ENCODE data around the gene HEMK1. TPM values are rescaled to one million over a fixed set of nuclear protein-coding genes. Genes with fewer than 3 reads are reported as not detected.

The HEMK1 gene
- polyA plus RNA-seq, 3 donors, result 19.5 to 20.8 (median 19.9) TPM

DNA sequence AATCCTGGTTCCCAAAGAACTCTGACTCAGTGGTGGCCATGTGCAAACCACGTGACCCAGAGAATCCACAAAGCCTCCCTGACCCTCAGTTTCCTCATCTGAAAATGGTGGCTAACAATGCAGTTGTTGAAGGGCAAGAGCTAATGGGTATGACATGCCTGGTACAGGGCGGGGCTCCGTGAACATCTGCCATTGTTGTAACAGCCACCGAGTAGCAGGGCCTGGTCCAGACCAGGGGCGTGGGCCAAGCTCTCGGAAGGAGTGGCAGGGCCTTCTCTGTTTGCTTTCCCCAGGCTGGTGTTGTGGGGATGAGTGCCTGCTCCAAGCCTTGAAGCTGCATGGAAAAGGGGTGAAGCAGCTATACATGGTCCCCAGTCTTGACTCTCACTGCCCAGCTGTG, 61.1 kb downstream of the HEMK1 start:
- DNase-seq (ENCODE audit: low read depth in 3 of 3, low spot score in 2 of 3), result no peak

DNA sequence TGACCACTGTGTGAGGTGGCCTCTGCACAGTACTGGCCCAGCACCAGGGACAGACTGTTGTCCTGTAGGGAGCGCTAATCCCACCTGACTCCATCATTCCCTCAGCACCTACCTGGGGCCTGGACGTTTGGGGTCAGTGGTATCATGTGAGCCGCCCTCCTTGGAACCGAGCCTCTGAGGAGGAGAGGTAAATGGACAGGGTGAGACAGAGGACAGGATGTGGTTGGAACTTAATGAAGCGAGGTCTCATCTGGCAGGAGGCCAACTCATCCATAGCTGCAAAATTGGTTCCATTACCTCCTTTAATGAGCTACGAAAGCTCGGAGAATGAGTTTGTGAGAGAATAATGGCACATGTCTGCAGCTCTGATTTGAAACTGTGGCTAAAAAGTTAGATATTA, 61.6 kb downstream of the HEMK1 start:
- DNase-seq (ENCODE audit: low read depth in 3 of 3, low spot score in 2 of 3), result no peak

DNA sequence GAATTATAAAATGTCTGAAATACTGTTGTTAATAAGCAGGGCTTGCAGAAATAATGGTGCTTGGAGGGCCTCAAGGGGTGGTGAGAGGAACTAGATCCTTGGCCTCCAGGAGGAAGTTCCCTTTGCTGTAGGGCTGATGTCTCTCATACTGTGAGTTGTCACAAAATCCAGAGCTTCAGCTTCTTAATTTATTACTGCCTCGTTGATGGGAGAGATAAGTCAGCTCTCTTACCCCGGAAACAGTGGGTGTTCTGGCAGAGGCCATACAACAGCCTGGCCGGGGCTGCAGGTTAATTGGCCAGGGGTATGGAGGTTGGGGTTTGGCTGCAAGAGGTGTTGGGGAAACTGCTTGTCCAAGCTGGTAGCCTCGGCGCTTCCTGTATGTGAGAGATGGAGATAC, 63.1 kb downstream of the HEMK1 start:
- DNase-seq (ENCODE audit: low read depth in 3 of 3, low spot score in 2 of 3), result no peak

GRCh38 chr3:50633230-50633790, 64.0 kb downstream of the HEMK1 start:
- DNase-seq (ENCODE audit: low read depth in 3 of 3, low spot score in 2 of 3), result no peak

GRCh38 chr3:50635066-50635465, 65.7 kb downstream of the HEMK1 start:
- no peak for DNase-seq (ENCODE audit: low read depth in 3 of 3, low spot score in 2 of 3)

GRCh38 chr3:50637011-50637410, 67.7 kb downstream of the HEMK1 start:
- DNase-seq (ENCODE audit: low read depth in 3 of 3, low spot score in 2 of 3), result no peak

DNA sequence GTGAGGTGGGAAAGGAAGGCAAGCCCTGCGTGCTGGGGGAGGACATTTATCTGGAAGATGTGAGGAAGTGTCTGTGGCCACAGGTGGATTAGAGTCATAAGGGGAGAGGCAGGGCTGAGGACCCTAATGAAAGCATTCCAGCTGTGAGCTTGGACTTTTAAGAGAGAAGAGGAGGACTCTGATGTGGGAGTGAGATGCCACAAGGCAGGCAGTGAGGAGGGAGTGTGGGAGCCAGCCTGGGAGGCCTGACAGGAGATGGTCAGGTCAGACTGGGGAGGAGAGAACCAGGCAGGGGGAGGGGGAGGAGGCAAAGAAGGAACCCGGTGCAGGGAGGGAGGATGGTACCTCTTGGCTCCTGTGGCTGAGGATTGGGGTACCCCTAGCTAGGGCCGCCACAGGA, 68.6 kb downstream of the HEMK1 start:
- DNase-seq (ENCODE audit: low read depth in 3 of 3, low spot score in 2 of 3), result no peak

GRCh38 chr3:50639055-50639494, 69.8 kb downstream of the HEMK1 start:
- DNase-seq (ENCODE audit: low read depth in 3 of 3, low spot score in 2 of 3), result no peak

DNA sequence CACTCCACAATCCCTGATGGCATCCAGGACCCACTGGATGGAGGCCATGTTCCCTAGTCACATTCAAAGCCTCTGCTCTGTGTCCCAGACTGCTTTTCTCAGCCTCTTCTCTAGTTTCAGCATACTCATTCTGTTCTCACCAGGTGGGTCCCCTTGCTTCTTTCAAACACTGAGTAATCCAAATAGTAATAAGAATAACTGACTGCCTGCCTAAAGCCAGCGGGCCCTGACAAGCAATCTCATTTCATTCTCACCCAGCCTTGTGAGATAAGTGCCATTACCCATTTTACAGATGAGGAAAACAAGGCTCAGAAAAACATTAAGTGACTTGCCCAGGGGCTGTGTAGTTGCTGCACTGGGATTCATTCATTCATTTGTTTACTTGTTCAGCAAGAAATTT, 73.1 kb downstream of the HEMK1 start:
- no peak for DNase-seq (ENCODE audit: low read depth in 3 of 3, low spot score in 2 of 3)

GRCh38 chr3:50644561-50644960, 75.2 kb downstream of the HEMK1 start:
- DNase-seq (ENCODE audit: low read depth in 3 of 3, low spot score in 2 of 3), result no peak

DNA sequence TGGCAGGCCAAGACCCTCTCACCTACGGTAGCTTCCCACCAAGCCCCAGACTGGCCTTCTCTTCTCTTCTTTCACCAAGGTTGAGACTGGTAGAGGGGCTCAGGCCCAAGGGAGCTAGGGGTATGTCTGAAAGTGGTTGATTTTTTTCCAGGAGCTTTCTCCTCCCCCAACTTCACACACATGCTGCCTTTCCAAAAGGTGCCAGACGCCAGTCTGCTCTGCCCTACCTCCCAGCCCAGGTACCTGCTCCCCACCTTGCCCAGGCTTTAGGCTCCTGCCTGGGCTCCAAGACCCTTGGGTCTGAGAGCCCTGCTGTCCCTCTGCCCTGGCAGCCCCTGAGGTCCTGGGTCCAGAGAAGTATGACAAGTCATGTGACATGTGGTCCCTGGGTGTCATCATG, 76.1 kb downstream of the HEMK1 start:
- DNase-seq (ENCODE audit: low read depth in 3 of 3, low spot score in 2 of 3), result no peak

Other genes with a start within 250 kb of the HEMK1 start
- gene HYAL2, start 246.8 kb upstream of the HEMK1 start, polyA plus RNA-seq (ENCODE audit: insufficient read length in 3 of 3), result 10 to 100 TPM; 62.7 to 74.3 (median 70.7) TPM
- 10 to 100 TPM; 22.6 to 25.7 (median 24.5) TPM for gene TUSC2, start 241.3 kb upstream of the HEMK1 start, polyA plus RNA-seq (ENCODE audit: insufficient read length in 3 of 3)
- 10 to 100 TPM; 16.1 to 17.0 (median 16.4) TPM for gene RASSF1, start 228.7 kb upstream of the HEMK1 start, polyA plus RNA-seq (ENCODE audit: insufficient read length in 3 of 3)
- 1 to 10 TPM; 3.3 to 4.1 (median 3.4) TPM for gene ZMYND10, start 223.8 kb upstream of the HEMK1 start, polyA plus RNA-seq (ENCODE audit: insufficient read length in 3 of 3)
- gene NPRL2, start 218.7 kb upstream of the HEMK1 start, polyA plus RNA-seq (ENCODE audit: insufficient read length in 3 of 3), result 10 to 100 TPM; 31.0 to 35.2 (median 33.8) TPM
- gene CYB561D2, start 218.7 kb upstream of the HEMK1 start, polyA plus RNA-seq (ENCODE audit: insufficient read length in 3 of 3), result 10 to 100 TPM; 14.9 to 16.7 (median 15.6) TPM
- 10 to 100 TPM; 30.9 to 35.9 (median 32.3) TPM for gene TMEM115, start 210.0 kb upstream of the HEMK1 start, polyA plus RNA-seq (ENCODE audit: insufficient read length in 3 of 3)
- gene CACNA2D2, start 65.9 kb upstream of the HEMK1 start, polyA plus RNA-seq (ENCODE audit: insufficient read length in 3 of 3), result 10 to 100 TPM; 13.9 to 16.1 (median 14.0) TPM
- gene C3orf18, start 1.8 kb upstream of the HEMK1 start, polyA plus RNA-seq (ENCODE audit: insufficient read length in 3 of 3), result 10 to 100 TPM; 14.0 to 16.8 (median 16.0) TPM
- gene CISH, start 42.3 kb downstream of the HEMK1 start, polyA plus RNA-seq (ENCODE audit: insufficient read length in 3 of 3), result 10 to 100 TPM; 27.9 to 33.9 (median 31.8) TPM
- gene MAPKAPK3, start 47.6 kb downstream of the HEMK1 start, polyA plus RNA-seq (ENCODE audit: insufficient read length in 3 of 3), result 10 to 100 TPM; 53.2 to 59.6 (median 58.3) TPM
- gene DOCK3, start 105.4 kb downstream of the HEMK1 start, polyA plus RNA-seq (ENCODE audit: insufficient read length in 3 of 3), result 1 to 10 TPM in 2 of 3 donors, under 1 TPM in 1; 0.88 to 1.4 (median 1.2) TPM

All from right renal cortex interstitium (tissue), 3 donors.